GM23338 (cell line): ENCODE results near the gene SASS6. TPM values are rescaled to one million over a fixed set of nuclear protein-coding genes. Genes with fewer than 3 reads are reported as not detected.

Source experiments
- ATAC-seq: fragments of 200-7000 bp; cut with Tn5 transposase; 3 replicates; pipeline ENCODE4 v1.9.1; 2020
- DNase-seq: peaks from one replicate; pipeline ENCODE4 v3.0.0-alpha.2; 2015; ENCODE audit warnings: low spot score
- H2AFZ ChIP-seq: fragments of 200-600 bp; sonication (generic); 2 replicates; pipeline ENCODE4 v1.8.0; 2016; ENCODE audit warnings: antibody characterized with exemption, mild to moderate bottlenecking, moderate library complexity
- H3F3A ChIP-seq: fragments of 200-600 bp; sonication (generic); replicated peaks from 2 replicates; pipeline ENCODE4 v1.8.0; 2017; ENCODE audit warnings: antibody characterized with exemption, mixed run types, low read depth
- H3K27ac ChIP-seq: fragments of 200-600 bp; sonication (generic); 2 replicates; pipeline ENCODE4 v1.6.1; 2016; ENCODE audit warnings: low read depth
- H3K27me3 ChIP-seq: fragments of 200-600 bp; sonication (generic); 2 replicates; pipeline ENCODE4 v1.8.0; 2016; ENCODE audit warnings: mild to moderate bottlenecking, mixed run types, moderate library complexity; ENCODE audit not compliant: insufficient read depth
- H3K36me3 ChIP-seq: fragments of 200-600 bp; sonication (generic); 2 replicates; pipeline ENCODE4 v1.8.0; 2016; ENCODE audit warnings: mild to moderate bottlenecking; ENCODE audit not compliant: insufficient read depth
- H3K4me1 ChIP-seq: fragments of 200-600 bp; sonication (generic); 2 replicates; pipeline ENCODE4 v1.8.0; 2016; ENCODE audit warnings: mild to moderate bottlenecking, moderate library complexity; ENCODE audit not compliant: insufficient read depth
- H3K4me2 ChIP-seq: fragments of 200-600 bp; sonication (generic); 2 replicates; pipeline ENCODE4 v1.7.1; 2017; ENCODE audit warnings: mixed run types
- H3K4me3 ChIP-seq: fragments of 200-600 bp; sonication (generic); 2 replicates; pipeline ENCODE4 v1.6.1; 2016; ENCODE audit warnings: mixed run types
- H3K79me2 ChIP-seq: fragments of 200-600 bp; sonication (generic); replicated peaks from 2 replicates; pipeline ENCODE4 v1.8.0; 2017; ENCODE audit warnings: mild to moderate bottlenecking; ENCODE audit not compliant: insufficient read depth
- H3K9me2 ChIP-seq: fragments of 200-600 bp; sonication (generic); 2 replicates; pipeline ENCODE4 v1.8.0; 2017; ENCODE audit not compliant: insufficient read depth
- H4K20me1 ChIP-seq: fragments of 200-600 bp; sonication (generic); replicated peaks from 2 replicates; pipeline ENCODE4 v1.8.0; 2017; ENCODE audit warnings: mild to moderate bottlenecking; ENCODE audit not compliant: insufficient read depth
- H3K27ac Mint-ChIP-seq: 2 replicates; pipeline ENCODE4 v1.8.0; 2020; ENCODE audit warnings: inconsistent platforms, mild to moderate bottlenecking, moderate library complexity, mixed read lengths
- H3K27me3 Mint-ChIP-seq: 3 replicates; pipeline ENCODE4 v1.8.0; 2022; ENCODE audit warnings: low read depth, mild to moderate bottlenecking, moderate library complexity, mixed read lengths, inconsistent platforms; ENCODE audit not compliant: insufficient read depth, poor library complexity
- H3K36me3 Mint-ChIP-seq: 3 replicates; pipeline ENCODE4 v1.8.0; 2021; ENCODE audit warnings: low read depth, mild to moderate bottlenecking, inconsistent platforms, moderate library complexity, mixed read lengths
- H3K4me1 Mint-ChIP-seq: 3 replicates; pipeline ENCODE4 v1.8.0; 2020; ENCODE audit warnings: mild to moderate bottlenecking, inconsistent platforms, mixed read lengths
- H3K4me3 Mint-ChIP-seq: 3 replicates; pipeline ENCODE4 v1.8.0; 2021; ENCODE audit warnings: moderate library complexity, mild to moderate bottlenecking, inconsistent platforms, mixed read lengths
- H3K9me3 Mint-ChIP-seq: 3 replicates; pipeline ENCODE4 v1.8.0; 2020; ENCODE audit warnings: moderate library complexity, mild to moderate bottlenecking, inconsistent platforms, mixed read lengths
- CREB1 ChIP-seq: fragments of 250-450 bp; sonication (Bioruptor Pico); IDR thresholded peaks from 2 replicates; pipeline ENCODE4 v1.5.0; 2020; ENCODE audit warnings: low read depth, mild to moderate bottlenecking, moderate library complexity
- CTCF ChIP-seq, 2 experiments: fragments of 200-600 bp in 1 of 2; sonication (generic) in 1 of 2; conservative IDR thresholded peaks; 2 replicates each; pipeline versions ENCODE4 v1.5.1 to v1.6.1; 2016 to 2017; ENCODE audit warnings: antibody characterized with exemption in 2 of 2, low read depth in 2 of 2, mild to moderate bottlenecking in 2 of 2, moderate library complexity in 1 of 2
- EZH2 ChIP-seq: fragments of 200-600 bp; sonication (generic); IDR thresholded peaks from one replicate; pipeline ENCODE4 v1.8.0; 2017; ENCODE audit warnings: antibody characterized with exemption, mild to moderate bottlenecking, low read depth; ENCODE audit not compliant: unreplicated experiment
- EZH2phosphoT487 ChIP-seq: fragments of 200-600 bp; sonication (generic); IDR thresholded peaks from one replicate; pipeline ENCODE4 v1.8.1; 2018; ENCODE audit warnings: antibody characterized with exemption; ENCODE audit not compliant: unreplicated experiment
- NANOG ChIP-seq: IDR thresholded peaks from 2 replicates; pipeline ENCODE4 v1.6.1; 2016; ENCODE audit warnings: antibody characterized with exemption, borderline replicate concordance
- POLR2AphosphoS5 ChIP-seq: IDR thresholded peaks from 2 replicates; pipeline ENCODE4 v1.6.1; 2016; ENCODE audit warnings: antibody characterized with exemption, low read depth
- STAT1 ChIP-seq: IDR thresholded peaks from one replicate; pipeline ENCODE4 v1.6.1; 2016; ENCODE audit warnings: antibody characterized with exemption; ENCODE audit not compliant: unreplicated experiment
- ZNF114 ChIP-seq: fragments of 250-450 bp; sonication (Bioruptor Pico); IDR thresholded peaks from 2 replicates; pipeline ENCODE4 v1.5.0; 2020; ENCODE audit warnings: mild to moderate bottlenecking, moderate library complexity
- ZNF331 ChIP-seq: fragments of 250-450 bp; sonication (Bioruptor Pico); IDR thresholded peaks from 2 replicates; pipeline ENCODE4 v1.5.0; 2020; ENCODE audit warnings: low read depth, mild to moderate bottlenecking, moderate library complexity
- ZNF462 ChIP-seq: fragments of 250-450 bp; sonication (Bioruptor Pico); IDR thresholded peaks from 2 replicates; pipeline ENCODE4 v1.5.0; 2020; ENCODE audit warnings: mild to moderate bottlenecking, moderate library complexity
- polyA plus RNA-seq: library from polyadenylated mRNA; unstranded; fragments of >200 nt; fragmentation: Nextera tagmentation; extraction: Ambion mirVana; gene quantifications from 2 replicates; pipeline ENCODE4 v1.2.1, GENCODE V29; 2016
- total RNA-seq: library from RNA; depleted of rRNA; stranded (reverse); fragments of >200 nt; shearing (Covaris generic); gene quantifications from 2 replicates; pipeline ENCODE4 v1.2.3, GENCODE V29; 2014
- TF ChIP-seq, protein P1 (sequence below): IDR thresholded peaks from one replicate; pipeline ENCODE4 v1.6.1; 2018; ENCODE audit warnings: antibody characterized with exemption; ENCODE audit not compliant: unreplicated experiment
- TF ChIP-seq, protein P2 (sequence below): IDR thresholded peaks from 2 replicates; pipeline ENCODE4 v1.6.1; 2016; ENCODE audit warnings: antibody characterized with exemption

Gene SASS6
- total and polyA plus RNA-seq, 2 experiments from 2014 or later = 17.0 to 21.1 TPM

DNA sequence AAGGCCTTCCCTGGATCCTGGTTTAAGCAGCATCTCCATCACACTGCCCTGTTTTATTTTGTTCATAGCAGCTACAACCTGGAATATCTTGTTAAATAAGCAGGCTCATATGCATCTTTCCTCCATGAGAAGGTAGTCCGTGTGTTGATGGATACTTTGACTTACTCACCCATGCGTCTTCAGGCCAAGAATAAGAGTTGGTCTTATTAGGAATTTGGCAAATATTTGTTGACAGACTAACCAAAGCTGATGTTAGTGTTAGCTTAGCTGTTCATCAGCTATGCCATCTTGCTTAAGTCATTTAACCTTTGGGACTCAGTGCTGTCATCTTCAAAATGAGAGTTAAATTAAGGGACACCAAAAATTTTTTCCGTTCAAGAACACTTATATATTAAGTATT is 59.2 kb downstream of the SASS6 start (continued):
- no peak for TF ChIP-seq ZNF114 (CRISPR knock-in tag)
- TF ChIP-seq EZH2phosphoT487 = no peak
- TF ChIP-seq ZNF331 (CRISPR knock-in tag) = no peak

- no peak overlapping the region for H3K4me2 ChIP-seq
- H3K27ac Mint-ChIP-seq = no peak overlapping the region
- no peaks in the 10 kb centered on the region for H3K4me1 Mint-ChIP-seq
- H3F3A ChIP-seq = no peaks in the 10 kb centered on the region
- H3K4me1 ChIP-seq = no peaks in the 10 kb centered on the region
- no peaks in the 10 kb centered on the region for H3K27me3 ChIP-seq
- no peak overlapping the region for H3K4me3 ChIP-seq
- H3K36me3 Mint-ChIP-seq = peaks cover 48% of the 10 kb centered on the region
- no peak overlapping the region for H2AFZ ChIP-seq
- peaks cover 17% of the 10 kb centered on the region for H3K79me2 ChIP-seq
- H3K9me2 ChIP-seq = no peaks in the 10 kb centered on the region
- no peak overlapping the region for H3K27ac ChIP-seq
- ATAC-seq (no peak), DNase-seq (no peak)
- 0 out of 2 replicates have a peak, but pooled peaks cover 4% of the 10 kb centered on the region for H4K20me1 ChIP-seq
- H3K4me3 Mint-ChIP-seq = no peak overlapping the region
- H3K27me3 Mint-ChIP-seq = no peaks in the 10 kb centered on the region
- H3K9me3 Mint-ChIP-seq = no peaks in the 10 kb centered on the region
- peaks cover 43% of the 10 kb centered on the region for H3K36me3 ChIP-seq
- no peak for TF ChIP-seq ZNF462 (CRISPR knock-in tag)
- no peak for TF ChIP-seq ZNF114 (CRISPR knock-in tag)
- TF ChIP-seq CTCF (conservative IDR thresholded peaks at IDR 0.05; ENCODE audit: low read depth in 2 of 2) = no peak
- TF ChIP-seq, protein P1, sequence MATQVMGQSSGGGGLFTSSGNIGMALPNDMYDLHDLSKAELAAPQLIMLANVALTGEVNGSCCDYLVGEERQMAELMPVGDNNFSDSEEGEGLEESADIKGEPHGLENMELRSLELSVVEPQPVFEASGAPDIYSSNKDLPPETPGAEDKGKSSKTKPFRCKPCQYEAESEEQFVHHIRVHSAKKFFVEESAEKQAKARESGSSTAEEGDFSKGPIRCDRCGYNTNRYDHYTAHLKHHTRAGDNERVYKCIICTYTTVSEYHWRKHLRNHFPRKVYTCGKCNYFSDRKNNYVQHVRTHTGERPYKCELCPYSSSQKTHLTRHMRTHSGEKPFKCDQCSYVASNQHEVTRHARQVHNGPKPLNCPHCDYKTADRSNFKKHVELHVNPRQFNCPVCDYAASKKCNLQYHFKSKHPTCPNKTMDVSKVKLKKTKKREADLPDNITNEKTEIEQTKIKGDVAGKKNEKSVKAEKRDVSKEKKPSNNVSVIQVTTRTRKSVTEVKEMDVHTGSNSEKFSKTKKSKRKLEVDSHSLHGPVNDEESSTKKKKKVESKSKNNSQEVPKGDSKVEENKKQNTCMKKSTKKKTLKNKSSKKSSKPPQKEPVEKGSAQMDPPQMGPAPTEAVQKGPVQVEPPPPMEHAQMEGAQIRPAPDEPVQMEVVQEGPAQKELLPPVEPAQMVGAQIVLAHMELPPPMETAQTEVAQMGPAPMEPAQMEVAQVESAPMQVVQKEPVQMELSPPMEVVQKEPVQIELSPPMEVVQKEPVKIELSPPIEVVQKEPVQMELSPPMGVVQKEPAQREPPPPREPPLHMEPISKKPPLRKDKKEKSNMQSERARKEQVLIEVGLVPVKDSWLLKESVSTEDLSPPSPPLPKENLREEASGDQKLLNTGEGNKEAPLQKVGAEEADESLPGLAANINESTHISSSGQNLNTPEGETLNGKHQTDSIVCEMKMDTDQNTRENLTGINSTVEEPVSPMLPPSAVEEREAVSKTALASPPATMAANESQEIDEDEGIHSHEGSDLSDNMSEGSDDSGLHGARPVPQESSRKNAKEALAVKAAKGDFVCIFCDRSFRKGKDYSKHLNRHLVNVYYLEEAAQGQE = no peak
- TF ChIP-seq STAT1 = no peak
- TF ChIP-seq, protein P2, sequence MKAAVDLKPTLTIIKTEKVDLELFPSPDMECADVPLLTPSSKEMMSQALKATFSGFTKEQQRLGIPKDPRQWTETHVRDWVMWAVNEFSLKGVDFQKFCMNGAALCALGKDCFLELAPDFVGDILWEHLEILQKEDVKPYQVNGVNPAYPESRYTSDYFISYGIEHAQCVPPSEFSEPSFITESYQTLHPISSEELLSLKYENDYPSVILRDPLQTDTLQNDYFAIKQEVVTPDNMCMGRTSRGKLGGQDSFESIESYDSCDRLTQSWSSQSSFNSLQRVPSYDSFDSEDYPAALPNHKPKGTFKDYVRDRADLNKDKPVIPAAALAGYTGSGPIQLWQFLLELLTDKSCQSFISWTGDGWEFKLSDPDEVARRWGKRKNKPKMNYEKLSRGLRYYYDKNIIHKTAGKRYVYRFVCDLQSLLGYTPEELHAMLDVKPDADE = no peak
- TF ChIP-seq POLR2AphosphoS5 = no peak
- no peak for TF ChIP-seq NANOG
- no peak for TF ChIP-seq CREB1 (CRISPR knock-in tag)
- TF ChIP-seq EZH2phosphoT487 = no peak
- no peak for TF ChIP-seq EZH2
Measured at GRCh38 chr1:100070201-100070939, 62.4 kb downstream of the SASS6 start.
